Inflammatory macrophage treated with lipopolysaccharide for 4 hours (primary cell): Measurements from ENCODE around the gene IFNW1.
"Not testable (repeated sequence)": the region's sequence is repeated elsewhere in the genome, so short reads cannot be mapped to it uniquely, and the experiment has no call there.

ENCODE experiments used
- DNase-seq: peaks from one replicate; pipeline ENCODE4 v3.0.0-alpha.2; 2020

IFNW1 gene

DNA sequence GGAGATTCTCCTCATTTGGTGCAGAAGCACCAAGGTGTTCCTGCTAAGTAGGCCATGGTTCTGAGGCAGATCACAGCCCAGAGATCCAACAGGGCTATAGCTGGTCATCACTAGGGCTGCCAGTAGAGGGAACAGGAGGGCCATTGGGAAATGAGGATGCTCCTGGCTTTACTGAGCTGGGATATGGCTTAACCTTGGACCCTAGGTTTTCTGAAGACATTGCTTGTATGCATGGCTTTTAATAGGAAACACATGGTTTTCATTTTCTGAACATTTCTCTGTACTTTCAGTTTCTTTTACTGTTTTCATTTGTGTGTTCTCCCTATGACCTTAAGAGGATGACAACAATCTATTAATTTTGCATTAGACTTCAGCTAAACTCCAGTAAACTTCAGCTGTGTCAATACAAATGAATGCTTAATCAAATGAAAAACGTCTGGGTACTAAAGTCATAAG, at the start of gene IFNW1:
TSS of gene IFNW1 (minus strand) at position 406 of the 456 bp plus-strand sequence. CDS start at position 144, 262 bp downstream.
- peak; percentile 42 for DNase-seq

GRCh38 chr9:21187487-21187886, 45.9 kb upstream of the IFNW1 start, which contains the start of gene IFNA4:
IFNA4 (minus strand) TSS chr9:21187587; CDS start chr9:21187531, 56 bp downstream.
- not testable (repeated sequence) for DNase-seq

DNA sequence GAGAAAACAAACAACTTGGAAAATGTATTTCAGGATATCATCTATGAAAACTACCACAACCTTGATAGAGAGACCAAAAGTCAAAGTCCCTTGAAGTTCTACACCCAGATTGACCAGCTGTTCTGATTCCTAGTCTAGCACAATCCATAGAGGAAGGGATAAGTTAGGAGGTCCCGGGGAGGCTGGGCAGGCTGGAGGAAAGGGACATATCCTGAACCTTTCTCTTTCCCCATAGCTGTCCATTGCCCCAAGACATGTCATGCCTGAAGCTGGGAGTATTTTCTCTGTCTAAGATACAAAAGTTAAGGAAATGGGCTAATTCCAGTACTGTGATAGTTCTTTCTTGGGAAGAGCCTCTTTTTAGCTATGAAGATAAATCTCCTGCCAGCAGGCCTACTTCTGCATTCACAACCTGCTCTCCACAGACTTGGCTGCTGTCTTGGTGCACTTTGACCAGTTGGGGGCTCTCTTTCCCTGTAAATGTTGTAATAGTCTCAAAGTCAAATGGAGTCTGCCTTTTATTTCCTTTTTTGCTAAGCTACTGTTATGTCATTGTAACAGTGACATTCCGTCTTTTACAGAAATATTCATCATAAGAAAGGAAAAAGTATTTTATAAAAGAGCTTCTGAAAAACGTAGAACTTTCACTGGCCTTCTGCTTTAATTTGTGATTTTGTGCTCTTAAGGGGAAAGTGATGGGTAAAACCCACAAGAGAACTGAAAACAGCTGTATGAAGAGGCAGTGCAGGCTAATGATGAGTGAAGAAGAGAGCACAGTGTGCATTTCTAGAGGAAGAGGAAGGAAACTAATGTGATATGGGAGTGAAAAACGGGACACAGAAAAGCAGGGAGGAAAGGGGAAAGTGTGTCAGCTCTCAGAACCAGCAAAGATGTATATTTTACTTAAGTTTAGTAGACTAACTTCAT, 41.4 kb upstream of the IFNW1 start:
- peak; percentile 67 for DNase-seq

DNA sequence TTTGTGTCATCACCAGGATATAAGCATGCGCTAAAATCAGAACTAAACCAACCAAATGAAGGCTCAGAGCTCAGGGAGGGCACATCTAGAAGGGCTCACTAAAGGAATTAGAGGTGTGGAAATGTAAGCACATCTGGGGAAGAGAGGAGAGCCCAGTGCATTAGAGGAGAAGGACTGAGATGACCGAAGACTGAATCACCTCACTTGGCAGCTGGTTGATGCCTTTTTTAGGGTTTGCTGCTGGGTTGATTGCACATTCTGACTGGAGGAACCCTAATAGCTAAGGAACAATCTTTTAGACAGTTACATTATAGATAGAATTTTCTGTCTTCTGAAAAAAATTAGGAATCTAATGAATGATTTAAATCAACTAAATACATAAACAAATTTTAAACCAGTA, 33.0 kb upstream of the IFNW1 start:
- no peak for DNase-seq

- DNase-seq = no peak
Observed at GRCh38 chr9:21172156-21172555, 30.5 kb upstream of the IFNW1 start.

DNA sequence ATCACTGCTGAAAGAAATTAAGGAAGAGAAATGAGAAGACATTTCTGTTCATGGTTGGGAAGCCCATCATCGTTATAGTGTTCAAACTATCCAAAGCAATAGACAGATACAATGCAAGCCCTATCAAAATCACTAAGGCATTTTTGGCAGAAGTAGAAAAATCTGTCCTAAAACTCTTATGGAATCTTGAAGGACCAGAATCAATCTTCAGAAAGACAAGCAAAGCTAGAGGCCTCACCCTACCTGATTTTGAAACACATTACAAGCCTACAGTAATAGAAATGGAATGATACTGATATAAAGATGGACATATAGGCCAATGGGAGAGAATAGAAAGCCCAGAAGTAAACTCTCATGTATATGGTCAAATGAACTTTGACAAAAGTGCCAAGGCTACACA, 29.7 kb upstream of the IFNW1 start:
- no peak for DNase-seq

- not testable (repeated sequence) for DNase-seq
Observed at GRCh38 chr9:21166560-21166959, 24.9 kb upstream of the IFNW1 start, which contains the start of gene IFNA21. IFNA21 (minus strand) TSS chr9:21166660; CDS start chr9:21166612, 48 bp downstream.

DNA sequence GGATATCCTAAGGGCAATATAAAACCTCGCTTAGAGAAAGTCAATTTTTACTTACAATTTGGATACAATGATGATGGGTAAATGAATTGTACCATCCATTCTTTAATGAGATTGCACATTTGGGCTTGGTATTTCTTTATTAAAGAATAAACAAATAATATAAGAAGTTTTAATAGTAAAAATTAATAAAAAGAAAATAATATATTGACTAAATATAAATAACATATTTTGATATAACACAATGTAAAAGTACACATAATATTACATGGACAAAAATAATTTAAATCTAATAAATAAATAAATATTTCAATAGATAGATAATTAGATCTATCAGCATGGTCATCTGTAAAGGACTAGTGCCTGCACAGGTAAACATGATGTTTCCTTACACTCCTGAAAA, 23.9 kb upstream of the IFNW1 start:
- no peak for DNase-seq

DNA sequence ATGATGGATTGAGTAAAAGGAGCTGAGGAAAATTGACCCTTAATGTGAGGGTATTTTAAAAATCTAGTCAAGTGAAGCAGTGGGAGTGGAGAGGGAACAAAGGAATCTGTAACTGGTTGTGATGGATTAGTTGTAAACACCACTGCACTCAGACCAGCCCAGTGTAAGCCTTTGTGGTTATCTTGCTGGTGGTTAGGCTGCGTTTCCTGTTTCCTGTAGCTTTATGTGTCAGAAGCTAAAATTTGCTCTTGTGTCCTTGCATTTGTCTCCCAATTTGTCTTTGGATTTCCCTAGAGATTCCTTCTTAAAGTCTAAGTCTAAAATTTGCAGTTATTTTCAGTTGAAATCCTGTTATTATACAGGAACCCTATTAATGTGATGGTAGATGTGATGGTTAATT, 18.5 kb upstream of the IFNW1 start:
- DNase-seq = peak; percentile 43

GRCh38 chr9:21155501-21155900, 13.9 kb upstream of the IFNW1 start:
- no peak for DNase-seq

DNA sequence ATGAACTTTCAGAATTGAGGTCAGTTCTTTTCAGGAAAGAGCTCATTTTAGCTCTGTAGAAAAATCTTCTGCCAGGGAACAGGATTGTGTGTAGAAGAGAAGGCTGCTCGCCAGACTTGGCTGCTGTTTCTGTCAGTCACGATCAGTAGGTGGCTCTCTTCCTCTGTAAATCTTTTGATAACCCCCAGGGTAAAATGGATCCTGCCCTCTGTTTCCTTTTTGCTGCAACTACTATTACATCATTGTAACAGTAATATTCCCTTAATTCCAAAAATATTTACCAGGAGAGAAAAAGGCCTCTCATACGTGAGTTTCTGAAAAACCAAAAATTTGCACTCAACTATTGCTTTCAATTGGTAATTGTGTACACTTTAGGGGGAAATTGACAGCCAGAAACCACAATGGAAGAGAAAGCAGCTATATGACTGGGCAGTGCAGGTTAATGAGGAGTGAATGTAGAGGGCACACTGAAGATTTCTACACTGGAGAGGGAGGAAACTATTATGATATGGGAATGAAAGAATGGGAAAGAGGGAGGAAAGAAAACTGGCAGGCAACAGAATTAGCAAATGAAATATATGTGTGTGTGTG, 12.5 kb upstream of the IFNW1 start:
- peak; percentile 35 for DNase-seq

DNA sequence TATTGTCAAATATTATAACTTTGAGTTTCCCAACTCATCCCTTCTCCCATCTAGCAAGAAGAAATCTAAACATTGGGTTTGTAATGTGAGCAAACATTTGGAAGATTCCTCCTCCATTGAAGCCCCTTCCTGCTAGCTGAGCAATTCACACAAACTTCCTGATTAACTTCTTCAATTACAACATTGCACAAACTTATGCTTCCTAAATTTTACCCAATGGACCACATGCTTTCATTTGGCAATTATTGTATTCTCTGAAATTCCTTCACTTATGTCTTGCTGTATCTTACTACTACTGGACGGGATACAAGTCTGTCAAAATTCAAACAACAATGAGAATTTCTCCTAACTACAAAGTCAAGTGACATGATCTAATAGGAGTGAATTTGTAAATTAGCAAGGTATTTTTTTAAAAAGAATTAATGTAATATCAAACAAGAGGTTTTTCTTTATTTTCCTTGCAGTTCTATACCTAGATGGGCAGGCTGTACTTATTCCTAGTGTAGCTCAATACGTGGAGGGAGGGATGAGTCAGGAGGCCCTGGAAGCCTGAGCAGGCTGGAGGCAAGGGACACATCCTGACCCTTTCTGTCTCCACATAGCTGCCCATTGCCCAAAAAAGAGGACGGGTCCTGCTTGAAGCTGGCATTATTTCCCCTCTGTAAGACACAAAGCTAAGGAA, 11.8 kb upstream of the IFNW1 start:
- peak; percentile 67 for DNase-seq

DNA sequence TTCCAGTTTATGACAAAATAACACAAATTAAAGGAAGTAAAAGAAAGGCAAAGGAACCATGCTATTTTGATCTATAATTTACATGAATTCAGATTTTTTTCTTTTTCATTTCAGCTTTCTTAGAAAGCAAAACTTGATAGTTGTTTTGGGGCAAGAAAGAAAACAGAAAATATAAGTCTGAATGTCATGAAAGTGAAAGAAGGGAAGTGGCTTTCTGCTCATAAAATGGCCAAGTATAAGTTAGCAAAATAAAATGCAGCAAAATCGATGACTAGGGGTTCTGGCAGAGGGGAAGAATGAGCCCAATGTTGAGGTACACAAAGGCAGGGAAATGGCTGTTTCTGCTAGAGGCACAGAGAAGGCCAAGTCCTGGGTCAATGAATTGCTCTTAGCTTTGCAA, 3.0 kb upstream of the IFNW1 start:
- peak; percentile 63 for DNase-seq

GRCh38 chr9:21137020-21137419, 4.6 kb downstream of the IFNW1 start:
- DNase-seq = no peak

GRCh38 chr9:21135736-21136135, 5.9 kb downstream of the IFNW1 start:
- no peak for DNase-seq

- DNase-seq = not testable (repeated sequence)
Observed at GRCh38 chr9:21128186-21128585, 13.4 kb downstream of the IFNW1 start.

GRCh38 chr9:21121595-21122251, 19.9 kb downstream of the IFNW1 start:
- DNase-seq = no peak

DNA sequence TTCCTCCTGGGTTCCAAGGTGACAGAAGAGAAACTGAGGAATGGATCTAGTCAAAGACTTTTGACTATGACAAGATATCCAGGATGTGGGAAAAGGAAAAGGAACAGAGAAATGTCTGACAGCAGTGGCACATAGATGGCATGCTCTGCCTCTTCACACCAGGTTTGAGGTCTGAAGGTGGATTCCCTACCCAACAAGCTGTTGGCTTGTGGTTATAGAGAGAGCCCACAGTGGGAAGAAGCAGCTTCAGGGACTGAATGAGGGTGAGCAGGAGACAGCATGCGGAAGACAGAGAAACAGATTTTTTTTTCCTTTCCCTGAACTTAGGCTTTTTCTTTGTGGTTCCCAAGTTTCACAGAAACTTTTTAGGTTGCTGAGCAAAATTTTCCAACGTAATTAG, 20.6 kb downstream of the IFNW1 start:
- DNase-seq = no peak

DNA sequence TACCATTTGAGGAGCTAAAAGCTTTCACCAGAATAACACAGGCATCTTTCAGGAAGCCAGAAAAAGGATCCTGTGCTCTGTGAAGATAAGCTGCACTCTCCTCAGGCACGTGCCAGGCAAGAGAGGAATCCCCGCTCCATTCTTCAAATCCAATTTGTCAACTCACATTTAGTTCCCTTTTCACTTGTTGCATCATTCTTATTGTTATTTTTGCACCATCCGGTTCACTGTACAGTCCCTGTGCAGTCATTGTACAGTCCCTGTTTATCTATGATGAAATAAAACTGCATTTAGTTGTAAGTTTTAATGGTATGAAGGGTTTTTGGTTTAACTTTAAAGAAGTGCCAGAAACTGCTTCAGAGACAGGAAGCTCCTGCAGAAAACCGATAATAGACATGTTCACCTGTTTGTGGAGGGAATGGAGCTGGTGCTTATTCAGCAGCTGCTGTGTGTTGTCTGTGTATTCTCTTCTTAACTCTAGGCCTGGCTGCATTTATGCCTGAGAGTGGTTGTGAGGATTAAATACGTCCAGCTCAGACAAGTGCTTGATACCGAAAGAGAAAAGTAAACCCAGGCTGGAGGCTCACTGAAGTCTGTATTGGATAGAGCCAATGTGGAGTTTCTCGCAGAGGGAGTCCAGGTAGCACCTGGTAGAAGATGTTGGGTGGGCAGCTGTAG, 22.4 kb downstream of the IFNW1 start:
- peak; percentile 91 for DNase-seq

- no peak for DNase-seq
Observed at GRCh38 chr9:21114311-21114710, 27.3 kb downstream of the IFNW1 start.

GRCh38 chr9:21110708-21111576, 30.7 kb downstream of the IFNW1 start:
- DNase-seq = peak; percentile 76
